H1 (cell line): ENCODE measurements around the gene BICRAL. TPM values are rescaled to one million over a fixed set of nuclear protein-coding genes. Genes with fewer than 3 reads are reported as not detected.

Source experiments
- CTCF ChIA-PET: fragments of 300-600 bp; sonication (Branson Sonifier 250); formaldehyde crosslinking; loops from one replicate; lab custom pipeline; 2021; ENCODE audit not compliant: partially characterized antibody; lab: Charles Lee
- POLR2A ChIA-PET: fragments of 300-600 bp; sonication (Branson Sonifier 250); formaldehyde crosslinking; loops from one replicate; lab custom pipeline; 2021; ENCODE audit warnings: inconsistent platforms; ENCODE audit not compliant: partially characterized antibody; lab: Charles Lee
- DNase-seq, 2 experiments: peaks; one replicate each; pipeline versions ENCODE4 v3.0.0 to v3.0.0-alpha.2; 2010 to 2022; ENCODE audit warnings: low spot score in 2 of 2, low read depth in 1 of 2, mixed read lengths in 1 of 2
- FAIRE-seq: peaks from 2 replicates; lab custom pipeline; 2011; peaks lifted over from hg19 to GRCh38; lab: Jason Lieb, UNC
- H2AFZ ChIP-seq: 2 replicates; pipeline ENCODE4 v1.8.1; 2012; ENCODE audit warnings: low read length, inconsistent platforms
- H2AK5ac ChIP-seq: 2 replicates; pipeline ENCODE4 v1.6.1; 2013; ENCODE audit warnings: low read depth, low read length
- H2BK120ac ChIP-seq: replicated peaks from 2 replicates; pipeline ENCODE3; 2013; ENCODE audit warnings: low read depth, low read length, inconsistent platforms
- H2BK12ac ChIP-seq: 2 replicates; pipeline ENCODE4 v1.6.1; 2013; ENCODE audit warnings: low read depth, low read length
- H2BK15ac ChIP-seq: 2 replicates; pipeline ENCODE4 v1.6.1; 2013; ENCODE audit warnings: low read length
- H2BK20ac ChIP-seq: 2 replicates; pipeline ENCODE4 v1.6.1; 2013; ENCODE audit warnings: low read length
- H2BK5ac ChIP-seq: 2 replicates; pipeline ENCODE4 v1.6.1; 2013; ENCODE audit warnings: low read depth, low read length
- H3K14ac ChIP-seq: 2 replicates; pipeline ENCODE4 v1.6.1; 2013; ENCODE audit warnings: inconsistent platforms; ENCODE audit not compliant: insufficient read length
- H3K18ac ChIP-seq: 2 replicates; pipeline ENCODE4 v1.6.1; 2013; ENCODE audit warnings: low read length; ENCODE audit errors: extremely low read depth
- H3K23ac ChIP-seq: 2 replicates; pipeline ENCODE4 v1.6.1; 2013; ENCODE audit warnings: inconsistent platforms; ENCODE audit not compliant: insufficient read length
- H3K23me2 ChIP-seq: 2 replicates; pipeline ENCODE4 v1.6.1; 2013; ENCODE audit warnings: low read depth, low read length
- H3K27ac ChIP-seq: 2 replicates; pipeline ENCODE4 v1.6.1; 2011; ENCODE audit warnings: low read depth, low read length, inconsistent platforms
- H3K27me3 ChIP-seq, 4 experiments: replicated peaks in 1 of 4; 1 replicate in 1 of 4; 2 replicates in 3 of 4; pipeline versions ENCODE4 v1.6.1 to v1.8.1; 2011 to 2013; ENCODE audit warnings: low read length in 3 of 4, mild to moderate bottlenecking in 3 of 4, inconsistent platforms in 2 of 4, mixed read lengths in 2 of 4, moderate library complexity in 1 of 4; ENCODE audit not compliant: control insufficient read depth in 3 of 4, insufficient read depth in 3 of 4; ENCODE audit errors: extremely low read depth in 1 of 4
- H3K36me3 ChIP-seq, 4 experiments: 2 replicates each; pipeline versions ENCODE4 v1.6.1 to v1.8.1; 2011 to 2013; ENCODE audit warnings: mild to moderate bottlenecking in 4 of 4, low read length in 3 of 4, moderate library complexity in 2 of 4, control low read depth in 1 of 4, inconsistent platforms in 1 of 4; ENCODE audit not compliant: insufficient read depth in 4 of 4, control insufficient read depth in 2 of 4
- H3K4ac ChIP-seq: replicated peaks from 2 replicates; pipeline ENCODE3; 2013; ENCODE audit warnings: low read length, low read depth, mixed read lengths, inconsistent platforms; ENCODE audit not compliant: insufficient read length
- H3K4me1 ChIP-seq, 4 experiments: replicated peaks in 1 of 4; 1 replicate in 1 of 4; 2 replicates in 3 of 4; pipeline versions ENCODE4 v1.6.1 to v1.8.1; 2011 to 2013; ENCODE audit warnings: low read length in 3 of 4, inconsistent platforms in 2 of 4, mixed read lengths in 1 of 4; ENCODE audit not compliant: insufficient read depth in 4 of 4, control insufficient read depth in 3 of 4
- H3K4me2 ChIP-seq, 2 experiments: 2 replicates each; pipeline versions ENCODE4 v1.6.1 to v1.8.1; 2011 to 2013; ENCODE audit warnings: low read depth in 2 of 2, low read length in 2 of 2, control low read depth in 1 of 2, inconsistent platforms in 1 of 2, mild to moderate bottlenecking in 1 of 2; ENCODE audit not compliant: insufficient read depth in 1 of 2
- H3K4me3 ChIP-seq, 4 experiments: fragments of 200-600, 300-600 bp in 1 of 4; sonication (generic), shearing (Covaris generic), sonication (Bioruptor Twin) in 1 of 4; 2 replicates each; pipeline versions ENCODE4 v1.5.1 to v1.8.1; 2011 to 2016; ENCODE audit warnings: low read length in 4 of 4, low read depth in 3 of 4, control low read depth in 2 of 4, inconsistent platforms in 2 of 4, mild to moderate bottlenecking in 2 of 4, mixed read lengths in 1 of 4, moderate library complexity in 1 of 4; ENCODE audit not compliant: insufficient read depth in 2 of 4; ENCODE audit errors: extremely low read depth in 1 of 4
- H3K56ac ChIP-seq: replicated peaks from 2 replicates; pipeline ENCODE3; 2013; ENCODE audit warnings: low read depth, mild to moderate bottlenecking, mixed read lengths, low read length, inconsistent platforms; ENCODE audit not compliant: insufficient read length
- H3K79me1 ChIP-seq: 2 replicates; pipeline ENCODE4 v1.6.1; 2013; ENCODE audit warnings: low read depth, low read length, control low read depth
- H3K79me2 ChIP-seq, 2 experiments: 2 replicates each; pipeline versions ENCODE4 v1.6.1 to v1.8.1; 2012 to 2013; ENCODE audit warnings: low read length in 2 of 2, mild to moderate bottlenecking in 2 of 2, inconsistent platforms in 1 of 2; ENCODE audit not compliant: insufficient read depth in 2 of 2, control insufficient read depth in 1 of 2
- H3K9ac ChIP-seq, 4 experiments: replicated peaks in 1 of 4; 1 replicate in 1 of 4; 2 replicates in 3 of 4; pipeline versions ENCODE4 v1.6.1 to v1.8.1; 2011 to 2013; ENCODE audit warnings: low read depth in 3 of 4, low read length in 3 of 4, control low read depth in 2 of 4, mild to moderate bottlenecking in 2 of 4, moderate library complexity in 2 of 4, inconsistent platforms in 1 of 4; ENCODE audit errors: extremely low read depth in 1 of 4
- H3K9me3 ChIP-seq, 2 experiments: 2 replicates each; pipeline versions ENCODE4 v1.6.1 to v1.8.1; 2012 to 2013; ENCODE audit warnings: mild to moderate bottlenecking in 2 of 2, moderate library complexity in 2 of 2, control low read depth in 1 of 2, inconsistent platforms in 1 of 2, low read depth in 1 of 2, low read length in 1 of 2, mixed read lengths in 1 of 2; ENCODE audit not compliant: insufficient read depth in 2 of 2
- H4K20me1 ChIP-seq, 2 experiments: replicated peaks in 1 of 2; 2 replicates each; pipeline versions ENCODE3 to v1.8.1; 2011 to 2013; ENCODE audit warnings: inconsistent platforms in 2 of 2, low read length in 2 of 2, mild to moderate bottlenecking in 1 of 2; ENCODE audit not compliant: insufficient read depth in 2 of 2, control insufficient read depth in 1 of 2
- H4K5ac ChIP-seq: 2 replicates; pipeline ENCODE4 v1.6.1; 2013; ENCODE audit warnings: low read length, low read depth, mixed read lengths, inconsistent platforms; ENCODE audit not compliant: insufficient read length
- H4K8ac ChIP-seq: 2 replicates; pipeline ENCODE4 v1.8.0; 2013; ENCODE audit warnings: mild to moderate bottlenecking, moderate library complexity, low read length, inconsistent platforms; ENCODE audit not compliant: insufficient read depth; ENCODE audit errors: extremely low read depth
- H4K91ac ChIP-seq: replicated peaks from 2 replicates; pipeline ENCODE3; 2013; ENCODE audit warnings: low read length, mixed read lengths, inconsistent platforms; ENCODE audit not compliant: insufficient read length
- ASH2L ChIP-seq: fragments of 200-600, 300-600 bp; sonication (generic); IDR thresholded peaks from one replicate; pipeline ENCODE4 v1.7.1; 2017; ENCODE audit warnings: low read length
- CBX5 ChIP-seq: fragments of 300-800, 300-1000 bp; sonication (generic); IDR thresholded peaks from 2 replicates; pipeline ENCODE4 v1.7.1; 2016; ENCODE audit warnings: antibody characterized with exemption, low read length, low read depth
- CEBPB ChIP-seq: IDR thresholded peaks from 2 replicates; pipeline ENCODE4 v1.6.1; 2012; ENCODE audit warnings: low read depth, low read length
- EP300 ChIP-seq, 2 experiments: IDR thresholded peaks; 1 replicate in 1 of 2; 2 replicates in 1 of 2; pipeline ENCODE4 v1.6.1; 2011 to 2012; ENCODE audit warnings: low read depth in 2 of 2, low read length in 2 of 2, mild to moderate bottlenecking in 2 of 2, borderline replicate concordance in 1 of 2, inconsistent platforms in 1 of 2, moderate library complexity in 1 of 2
- EZH2 ChIP-seq: fragments of 200-600 bp; sonication (generic); IDR thresholded peaks from 2 replicates; pipeline ENCODE4 v1.7.1; 2012; ENCODE audit warnings: low read depth, mild to moderate bottlenecking, moderate library complexity, low read length, inconsistent platforms; ENCODE audit not compliant: severe bottlenecking
- JUND ChIP-seq: IDR thresholded peaks from 2 replicates; pipeline ENCODE4 v1.6.1; 2011; ENCODE audit warnings: mild to moderate bottlenecking, improper control_type of control experiment, low read length
- RFX5 ChIP-seq: IDR thresholded peaks from 2 replicates; pipeline ENCODE4 v1.6.1; 2011; ENCODE audit warnings: low read depth, low read length, improper control_type of control experiment, borderline replicate concordance
- SIX5 ChIP-seq: IDR thresholded peaks from 2 replicates; pipeline ENCODE4 v1.6.1; 2011; ENCODE audit warnings: mild to moderate bottlenecking, low read depth, low read length
- TAF1 ChIP-seq: IDR thresholded peaks from 2 replicates; pipeline ENCODE4 v1.6.1; 2011; ENCODE audit warnings: mild to moderate bottlenecking, low read depth, low read length
- TCF12 ChIP-seq: IDR thresholded peaks from 2 replicates; pipeline ENCODE4 v1.6.1; 2011; ENCODE audit warnings: low read depth, mild to moderate bottlenecking, low read length
- YY1 ChIP-seq: IDR thresholded peaks from 2 replicates; pipeline ENCODE4 v1.6.1; 2011; ENCODE audit warnings: low read depth, mild to moderate bottlenecking, low read length
- WGBS, 2 experiments: shearing (Covaris generic) in 1 of 2; methylation state at CpG; one replicate each; pipeline versions ENCODE4 v1.1.6 to v1.1.7; 2013 to 2015; ENCODE audit warnings: low lambda C conversion rate in 2 of 2, mixed read lengths in 2 of 2, inconsistent platforms in 1 of 2, low coverage in 1 of 2, missing lambda C conversion rate in 1 of 2; ENCODE audit not compliant: insufficient replicate concordance in 2 of 2, insufficient coverage in 1 of 2, insufficient read length in 1 of 2; ENCODE audit errors: extremely low coverage in 1 of 2, missing lambda C conversion rate in 1 of 2; 5-methylcytosine and 5-hydroxymethylcytosine counted together
- polyA plus RNA-seq, 7 experiments: library from polyadenylated mRNA; depleted of rRNA in 3 of 7; stranded (reverse) in 5 of 7; unstranded in 2 of 7; fragments of >200 nt in 5 of 7; fragments of 200-250 nt in 2 of 7; gene quantifications; 1 replicate in 5 of 7; 2 replicates in 1 of 7; 4 replicates in 1 of 7; pipeline versions ENCODE4 v1.2.1 to v1.2.3, GENCODE V29; 2011 to 2013; ENCODE audit warnings: missing spikeins in 2 of 7, mixed read lengths in 2 of 7
- total RNA-seq: library from RNA; stranded (reverse); fragmentation: NEBNext Ultra II Directional; extraction: Animal tissue kit (Norgen Biotek cat#: 25700); gene quantifications from 2 replicates; pipeline ENCODE4 v1.2.1, GENCODE V29; 2021

BICRAL gene
- total and polyA plus RNA-seq, 2 of the 8 experiments (the other 6 are each of a cell fraction or from before 2014, with no cell fraction given) = 9.4 to 12.2 TPM

- ChIA-PET CTCF (interaction anchor here (0.6 to 1.4 kb wide), 4 partner anchors 16 to 222 kb away, joined by 3 to 6 read pairs (median 4); no protein-coding TSS in a partner anchor), POLR2A (interaction anchor here (0.8 to 17.0 kb wide), 4 partner anchors 14 to 137 kb away, joined by 3 to 277 read pairs (median 4); partner anchors contain the start of genes BICRAL and RPL7L1)
- no peaks in the 10 kb centered on the region for H3K27me3 ChIP-seq
- peaks cover 11% of the 10 kb centered on the region for H3K23me2 ChIP-seq
- no peak overlapping the region for H2BK12ac ChIP-seq
- peaks cover 8% of the 10 kb centered on the region; the same call in 1 of the 2 replicates for H3K79me1 ChIP-seq
- H3K36me3 ChIP-seq = no peaks in the 10 kb centered on the region
- H4K20me1 ChIP-seq = peaks cover 5 to 6% of the 10 kb centered on the region in 2 experiments
- no peak for FAIRE-seq
- H4K8ac ChIP-seq = 0 out of 2 replicates have a peak overlapping the region, but pooled peaks have one; percentile 14
- H3K4me1 ChIP-seq = peaks cover 0 to 5% (median 3%) of the 10 kb centered on the region in 4 experiments; a peak in 3 of 7 replicates
- no peak overlapping the region for H3K14ac ChIP-seq
- H3K9ac ChIP-seq = no peak overlapping the region
- H4K5ac ChIP-seq = no peak overlapping the region
- no peak overlapping the region for H2BK5ac ChIP-seq
- no peak overlapping the region for H3K27ac ChIP-seq
- H3K56ac ChIP-seq = no peak overlapping the region
- H4K91ac ChIP-seq = no peak overlapping the region
- no peak overlapping the region for H2AK5ac ChIP-seq
- H3K23ac ChIP-seq = no peak overlapping the region
- H2BK20ac ChIP-seq = no peak overlapping the region
- 96% methylated on average over 5 of the region's 5 CpGs; no CpG with 5 or more reads in 1 of the 2 experiments for WGBS, 2 experiments
- peaks cover 0 to 21% of the 10 kb centered on the region in 2 experiments; a peak in 3 of 4 replicates for H3K79me2 ChIP-seq
- H3K18ac ChIP-seq = no peak overlapping the region
- TF ChIP-seq RFX5 = no peak
- TF ChIP-seq YY1 = no peak
- no peak for TF ChIP-seq ASH2L
- TF ChIP-seq EP300 (IDR thresholded peaks at IDR 0.05; ENCODE audit: borderline replicate concordance in 1 of 2, low read depth in 2 of 2, low read length in 2 of 2) = no peak
- TF ChIP-seq JUND = no peak
- no peak for TF ChIP-seq CBX5
- TF ChIP-seq EZH2 = no peak
- no peak for TF ChIP-seq TCF12
- TF ChIP-seq SIX5 = no peak
- no peak for TF ChIP-seq TAF1
- TF ChIP-seq CEBPB = no peak
- no peak for DNase-seq
- no peak overlapping the region for H3K4ac ChIP-seq
- H3K4me3 ChIP-seq = no peak overlapping the region
- no peak overlapping the region for H2BK120ac ChIP-seq
- H2AFZ ChIP-seq = no peak overlapping the region
- H3K9me3 ChIP-seq = no peaks in the 10 kb centered on the region
- no peak overlapping the region for H3K4me2 ChIP-seq
- H2BK15ac ChIP-seq = no peak overlapping the region
These were observed 39.5 kb upstream of the BICRAL start for GRCh38 chr6:42742116-42742894.
